ENCODE measurements around the gene ZNF513.

ZNF513 gene

GRCh38 chr2:27380626-27381545 lies at the start of gene ZNF513:
TSS of gene ZNF513 (minus strand) at chr2:27380734. CDS start at chr2:27380526, 208 bp downstream.
- peak; percentile 97 to 100 (median 98) for DNase-seq

GRCh38 chr2:27428978-27429541 lies 48.5 kb upstream of the ZNF513 start:
- intact Hi-C loops (cut with DNase I): loop anchor here (1.0 to 5.0 kb wide), 2 partner anchors 20 to 47 kb away; partner anchors contain the start of genes PPM1G and ZNF513

More at GRCh38 chr2:27380626-27381545, at the start of gene ZNF513:
- intact Hi-C loops (cut with DNase I): loop anchor here (1.0 to 5.0 kb wide), 3 partner anchors 11 to 46 kb away; partner anchors contain the start of genes EIF2B4, NRBP1, PPM1G and SNX17

GRCh38 chr2:27428213-27428977 lies 47.9 kb upstream of the ZNF513 start, which contains the start of gene NRBP1:
TSS of gene NRBP1 (plus strand) at chr2:27428631. CDS start at chr2:27433274, 4,643 bp downstream.
- peak; percentile 89 to 99 (median 95) for DNase-seq
- intact Hi-C loops (cut with DNase I): loop anchor here (1.0 to 5.0 kb wide), 2 partner anchors 19 to 46 kb away; partner anchors contain the start of genes PPM1G and ZNF513

More at GRCh38 chr2:27428978-27429541, 48.5 kb upstream of the ZNF513 start:
- DNase-seq: peak; percentile 41 to 95 (median 56)

- intact Hi-C loops (cut with DNase I): loop anchor here (1.0 to 5.0 kb wide), 2 partner anchors 19 to 46 kb away; partner anchors contain the start of genes PPM1G and ZNF513
- DNase-seq: no peak
Measured at GRCh38 chr2:27427863-27428212, 47.3 kb upstream of the ZNF513 start.

- peak in 1 of 10 donors; percentile 12 for DNase-seq
- intact Hi-C loops (cut with DNase I): loop anchor here (5.0 kb wide), 1 partner anchor 43 kb away; the partner anchor contains the start of gene ZNF513
Measured at GRCh38 chr2:27425039-27425438, 44.5 kb upstream of the ZNF513 start.

- DNase-seq: peak in 1 of 10 donors; percentile 30
- intact Hi-C loops (cut with DNase I): no loop called here
Measured at GRCh38 chr2:27422958-27423357, 42.4 kb upstream of the ZNF513 start.

GRCh38 chr2:27421660-27422250 lies 41.2 kb upstream of the ZNF513 start:
- peak in 1 of 10 donors; percentile 37 for DNase-seq
- intact Hi-C loops (cut with DNase I): no loop called here

GRCh38 chr2:27420996-27421395 lies 40.5 kb upstream of the ZNF513 start:
- intact Hi-C loops (cut with DNase I): no loop called here
- DNase-seq: no peak

GRCh38 chr2:27416151-27416550 lies 35.6 kb upstream of the ZNF513 start:
- intact Hi-C loops (cut with DNase I): no loop called here
- no peak for DNase-seq

- intact Hi-C loops (cut with DNase I): no loop called here
- DNase-seq: no peak
Measured at GRCh38 chr2:27412419-27413152, 32.1 kb upstream of the ZNF513 start.

- DNase-seq: peak; percentile 93 to 100 (median 97)
- intact Hi-C loops (cut with DNase I): loop anchor here (1.0 to 2.0 kb wide), 3 partner anchors 19 to 39 kb away; partner anchors contain the start of genes EIF2B4, NRBP1, SNX17 and ZNF513
Measured at GRCh38 chr2:27409321-27410073, 29.0 kb upstream of the ZNF513 start, which contains the start of gene PPM1G. TSS of gene PPM1G (minus strand) at chr2:27409591. CDS start at chr2:27409422, 169 bp downstream.

GRCh38 chr2:27408601-27409320 lies 28.2 kb upstream of the ZNF513 start:
- intact Hi-C loops (cut with DNase I): loop anchor here (1.0 to 2.0 kb wide), 3 partner anchors 20 to 38 kb away; partner anchors contain the start of genes EIF2B4, NRBP1, SNX17 and ZNF513
- DNase-seq: no peak

- intact Hi-C loops (cut with DNase I): loop anchor here (2.0 kb wide), 1 partner anchor 27 kb away; the partner anchor contains the start of gene ZNF513
- DNase-seq: no peak
Measured at GRCh38 chr2:27407798-27408491, 27.4 kb upstream of the ZNF513 start.

GRCh38 chr2:27400348-27401135 lies 20.0 kb upstream of the ZNF513 start:
- intact Hi-C loops (cut with DNase I): no loop called here
- no peak for DNase-seq

GRCh38 chr2:27398962-27399361 lies 18.4 kb upstream of the ZNF513 start:
- intact Hi-C loops (cut with DNase I): no loop called here
- DNase-seq: no peak

GRCh38 chr2:27393225-27393624 lies 12.7 kb upstream of the ZNF513 start:
- DNase-seq: peak in 1 of 10 donors; percentile 84
- intact Hi-C loops (cut with DNase I): no loop called here
